ENCODE results near the gene PAGE3. TPM values are rescaled to one million over a fixed set of nuclear protein-coding genes. Genes with fewer than 3 reads are reported as not detected.

The PAGE3 gene, protein sequence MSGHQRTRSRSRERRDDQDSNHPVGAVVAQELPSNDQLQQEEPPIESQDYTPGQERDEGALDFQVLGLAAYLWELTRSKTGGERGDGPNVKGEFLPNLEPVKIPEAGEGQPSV
- not detected in 2 replicates for total RNA-seq

DNA sequence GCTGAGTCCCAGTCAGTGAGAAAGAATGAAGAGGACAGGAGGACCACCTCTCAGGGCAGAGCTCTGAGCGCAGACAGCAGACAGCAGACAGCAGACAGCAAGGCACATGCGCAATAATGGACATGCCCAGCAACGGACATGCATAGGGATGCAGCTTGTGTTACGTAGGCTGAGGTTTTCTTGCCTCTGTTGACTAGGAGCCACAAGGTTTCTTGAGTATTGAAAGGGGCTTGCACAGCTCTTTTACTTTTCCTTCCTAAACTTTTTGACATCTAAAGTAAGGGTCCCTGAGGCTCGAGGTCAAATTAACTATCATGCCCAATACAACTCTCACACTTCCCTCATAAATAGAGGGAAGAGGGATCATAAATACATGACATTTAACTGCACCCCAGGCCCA, at the start of gene PAGE3:
TSS of gene PAGE3 (minus strand) at position 101 of the 400 bp plus-strand sequence. CDS start 1,013 bp downstream, outside the sequence.

GRCh38 chrX:55220119-55220794, 44.5 kb downstream of the PAGE3 start, which contains the start of gene PAGE5:
Gene PAGE5 (plus strand): TSS chrX:55220346. CDS start chrX:55221383, 1,037 bp downstream.

Other genes starting within 250 kb of the PAGE3 start
- gene ALAS2, start 233.9 kb downstream of the PAGE3 start, total RNA-seq: not detected in 2 replicates
- not detected in 2 replicates for gene PAGE2B, start 189.9 kb downstream of the PAGE3 start, total RNA-seq
- not detected in 2 replicates for gene PAGE2, start 175.9 kb downstream of the PAGE3 start, total RNA-seq
- not detected in 2 replicates for gene PAGE5, start 44.6 kb downstream of the PAGE3 start, total RNA-seq
- 23.1 and 25.4 TPM in 2 replicates for gene MAGEH1, start 187.2 kb upstream of the PAGE3 start, total RNA-seq
- gene USP51, start 224.9 kb upstream of the PAGE3 start, total RNA-seq: 3.5 and 3.7 TPM in 2 replicates

Measured in articular chondrocyte of knee joint (primary cell).